T-helper 1 cell treated with Interleukin-12 subunit alpha and Interleukin-12 subunit beta and Interleukin-4 antibody, amounts not matched to agents 30 μg/mL and 1 μg/mL, for 36 hours (primary cell): Measurements from ENCODE around the gene NFILZ.
"Not testable (repeated sequence)": the region's sequence is repeated elsewhere in the genome, so short reads cannot be mapped to it uniquely, and the experiment has no call there.

Experiments used
- H3K27ac Mint-ChIP-seq: one replicate; pipeline ENCODE4 v1.8.0; 2021; ENCODE audit warnings: mild to moderate bottlenecking, mixed read lengths
- H3K27me3 Mint-ChIP-seq: one replicate; pipeline ENCODE4 v1.8.0; 2021; ENCODE audit warnings: low read depth, mixed read lengths
- H3K36me3 Mint-ChIP-seq: one replicate; pipeline ENCODE4 v1.8.0; 2021; ENCODE audit warnings: low read depth, mixed read lengths
- H3K4me1 Mint-ChIP-seq: one replicate; pipeline ENCODE4 v1.8.0; 2021; ENCODE audit warnings: low read depth, mixed read lengths
- H3K4me3 Mint-ChIP-seq: one replicate; pipeline ENCODE4 v1.8.0; 2021; ENCODE audit warnings: mild to moderate bottlenecking, moderate library complexity, mixed read lengths
- H3K9me3 Mint-ChIP-seq: one replicate; pipeline ENCODE4 v1.8.0; 2021; ENCODE audit warnings: mixed read lengths

Gene NFILZ

DNA sequence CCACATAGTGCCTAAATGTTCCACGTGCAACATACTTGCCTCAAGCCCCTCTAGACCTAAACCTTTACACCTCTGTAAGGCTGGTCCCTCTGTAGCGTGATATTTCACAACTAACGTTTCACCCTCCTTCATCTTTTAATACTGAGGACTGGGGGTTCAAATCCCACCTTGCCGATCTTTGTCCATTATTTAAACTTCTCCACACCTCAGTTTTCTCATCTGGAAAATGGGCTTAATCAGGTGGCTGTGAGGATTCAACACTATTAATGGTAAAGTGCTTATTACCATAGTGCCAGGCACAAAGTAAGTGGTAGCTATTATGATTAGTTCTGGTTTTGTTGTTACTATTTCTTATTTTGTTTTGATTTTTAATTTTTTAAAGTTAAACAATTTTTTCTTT is 12.4 kb upstream of the NFILZ start:
- Mint-ChIP-seq H3K9me3 (no peaks in the 10 kb centered on the region), H3K4me1 (peaks cover 4% of the 10 kb centered on the region), H3K27me3 (peaks cover 4% of the 10 kb centered on the region), H3K36me3 (no peaks in the 10 kb centered on the region), H3K27ac (no peak overlapping the region), H3K4me3 (no peak overlapping the region)

GRCh38 chr19:8618751-8619150 is 11.7 kb upstream of the NFILZ start:
- Mint-ChIP-seq H3K27me3 (peaks cover 4% of the 10 kb centered on the region), H3K36me3 (no peaks in the 10 kb centered on the region), H3K4me3 (no peak overlapping the region), H3K27ac (no peak overlapping the region), H3K4me1 (peaks cover 4% of the 10 kb centered on the region), H3K9me3 (no peaks in the 10 kb centered on the region)

GRCh38 chr19:8622886-8623285 is 7.5 kb upstream of the NFILZ start:
- not testable (repeated sequence) for H3K36me3 Mint-ChIP-seq, H3K27ac Mint-ChIP-seq, H3K9me3 Mint-ChIP-seq, H3K4me1 Mint-ChIP-seq, H3K4me3 Mint-ChIP-seq, H3K27me3 Mint-ChIP-seq

- no peaks in the 10 kb centered on the region for H3K4me1 Mint-ChIP-seq
- no peak overlapping the region for H3K27ac Mint-ChIP-seq
- H3K9me3 Mint-ChIP-seq, result no peaks in the 10 kb centered on the region
- no peak overlapping the region for H3K4me3 Mint-ChIP-seq
- H3K27me3 Mint-ChIP-seq, result no peaks in the 10 kb centered on the region
- no peaks in the 10 kb centered on the region for H3K36me3 Mint-ChIP-seq
These were observed 3.6 kb upstream of the NFILZ start for GRCh38 chr19:8626842-8627241.

DNA sequence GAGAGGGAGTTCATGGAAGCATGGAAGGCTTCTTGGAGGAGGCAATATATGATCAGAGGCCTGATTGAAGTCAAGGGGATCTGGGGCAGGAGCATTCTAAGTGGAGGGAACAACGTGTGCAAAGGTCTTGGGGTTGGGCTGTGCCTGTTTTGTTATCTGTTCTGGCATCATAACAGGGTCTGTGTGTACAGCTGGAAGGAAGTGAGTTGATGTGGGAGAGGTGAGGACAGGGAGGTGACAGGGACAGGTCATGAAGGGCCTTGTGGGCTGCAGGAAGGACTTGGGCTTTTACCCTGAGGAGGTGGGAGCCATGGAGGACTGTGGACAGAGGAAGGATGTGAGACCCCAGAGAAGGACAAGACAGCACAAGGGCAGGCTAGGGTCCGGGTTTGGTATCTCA is 1.2 kb upstream of the NFILZ start:
- H3K27ac Mint-ChIP-seq, result no peak overlapping the region
- no peaks in the 10 kb centered on the region for H3K27me3 Mint-ChIP-seq
- H3K36me3 Mint-ChIP-seq, result no peaks in the 10 kb centered on the region
- no peak overlapping the region for H3K4me3 Mint-ChIP-seq
- no peaks in the 10 kb centered on the region for H3K9me3 Mint-ChIP-seq
- H3K4me1 Mint-ChIP-seq, result no peaks in the 10 kb centered on the region

DNA sequence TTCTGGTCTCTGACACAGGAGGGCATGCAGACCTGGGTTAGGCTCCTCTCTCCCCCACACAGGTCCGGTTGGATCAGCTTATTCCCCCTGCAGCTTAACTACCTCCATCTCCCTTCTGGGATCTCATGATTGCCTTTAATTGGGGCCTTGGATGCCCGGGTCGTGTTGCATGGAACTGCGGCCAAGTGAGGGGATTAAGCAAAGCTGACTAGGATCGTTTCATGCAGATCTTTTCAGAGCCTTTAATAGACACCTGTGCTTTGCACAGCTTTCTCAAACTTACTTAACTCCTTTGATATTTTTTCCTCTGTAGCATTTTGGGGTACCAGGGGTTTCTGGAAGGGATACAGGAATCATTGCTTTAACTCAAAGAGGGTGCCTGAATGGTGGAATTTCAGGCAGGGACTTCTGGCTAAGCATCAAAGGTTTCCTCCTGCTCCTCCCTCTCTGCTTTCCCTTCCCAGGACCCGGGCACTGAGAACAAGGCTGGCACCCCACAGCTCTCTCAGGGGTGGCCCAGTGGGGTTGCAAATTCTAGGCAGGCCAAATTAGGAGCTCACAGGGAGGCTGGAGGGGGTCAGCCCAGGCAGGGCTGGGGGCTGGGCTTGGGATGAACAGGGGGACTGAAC is 477 bp downstream of the NFILZ start:
- H3K36me3 Mint-ChIP-seq, result no peaks in the 10 kb centered on the region
- no peak overlapping the region for H3K27ac Mint-ChIP-seq
- no peak overlapping the region for H3K4me3 Mint-ChIP-seq

DNA sequence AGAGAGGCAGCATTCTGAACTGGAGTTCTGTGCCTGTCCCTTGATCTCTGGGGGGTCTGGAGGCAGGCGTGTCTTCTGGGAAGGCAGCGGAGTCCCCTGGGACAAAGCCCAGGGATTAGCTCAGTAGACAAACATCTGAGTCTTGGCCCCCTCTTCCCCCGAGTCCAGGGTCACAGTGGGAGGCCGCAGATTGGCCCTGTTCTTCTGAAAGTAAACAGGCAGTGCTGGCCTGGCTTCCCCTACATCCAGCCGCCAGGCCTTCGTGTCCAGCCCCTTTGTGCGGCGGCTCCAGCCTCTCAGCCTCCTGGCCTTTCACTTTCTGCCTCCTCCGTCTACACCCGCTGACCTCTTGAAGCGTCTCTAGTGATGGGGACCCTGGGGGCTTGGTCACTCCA is 989 bp downstream of the NFILZ start:
- Mint-ChIP-seq H3K9me3 (no peaks in the 10 kb centered on the region), H3K27me3 (no peaks in the 10 kb centered on the region)

More for the DNA sequence above, 477 bp downstream of the NFILZ start:
- H3K9me3 Mint-ChIP-seq, result no peaks in the 10 kb centered on the region
- H3K4me1 Mint-ChIP-seq, result no peaks in the 10 kb centered on the region
- H3K27me3 Mint-ChIP-seq, result no peaks in the 10 kb centered on the region

GRCh38 chr19:8635422-8635821 is 5.0 kb downstream of the NFILZ start:
- Mint-ChIP-seq H3K27me3 (peaks cover 3% of the 10 kb centered on the region), H3K9me3 (no peaks in the 10 kb centered on the region), H3K4me1 (no peaks in the 10 kb centered on the region), H3K4me3 (no peak overlapping the region), H3K36me3 (no peaks in the 10 kb centered on the region), H3K27ac (no peak overlapping the region)

More for the DNA sequence above, 989 bp downstream of the NFILZ start:
- Mint-ChIP-seq H3K4me3 (no peak overlapping the region), H3K27ac (no peak overlapping the region), H3K36me3 (no peaks in the 10 kb centered on the region), H3K4me1 (no peaks in the 10 kb centered on the region)

- not testable (repeated sequence) for H3K27me3 Mint-ChIP-seq
These were observed 6.6 kb downstream of the NFILZ start for GRCh38 chr19:8637070-8637469.

DNA sequence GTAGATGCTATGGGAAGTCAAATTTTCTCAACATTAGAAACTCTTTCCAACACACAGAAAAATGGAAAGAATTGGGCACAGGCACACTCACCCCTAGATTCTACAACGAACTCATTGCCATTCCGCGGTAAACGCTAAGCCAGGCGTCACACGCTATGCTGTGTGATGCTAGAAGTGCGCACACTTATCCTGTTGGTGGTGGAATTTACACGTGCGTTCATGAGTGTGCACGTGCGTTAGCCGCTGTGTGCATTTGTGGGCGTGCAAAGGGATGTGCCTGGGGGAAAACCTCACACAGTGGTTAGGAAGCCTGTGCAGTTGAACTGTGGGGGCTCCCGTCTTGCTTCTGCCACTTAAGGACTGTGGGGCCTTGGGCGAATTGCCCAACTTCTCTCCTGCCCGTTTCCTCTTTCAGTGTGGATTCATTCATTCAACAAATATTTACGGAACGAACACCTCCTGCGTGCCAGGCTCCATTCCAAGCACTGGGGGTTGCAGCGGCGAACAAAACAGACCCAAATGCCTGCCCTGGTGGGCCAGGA is 7.7 kb downstream of the NFILZ start:
- Mint-ChIP-seq H3K4me3 (no peak overlapping the region), H3K36me3 (no peaks in the 10 kb centered on the region), H3K27ac (no peak overlapping the region), H3K27me3 (peaks cover 8% of the 10 kb centered on the region), H3K4me1 (no peaks in the 10 kb centered on the region), H3K9me3 (peaks cover 9% of the 10 kb centered on the region)

More at GRCh38 chr19:8637070-8637469, 6.6 kb downstream of the NFILZ start:
- H3K9me3 Mint-ChIP-seq, H3K4me3 Mint-ChIP-seq, H3K4me1 Mint-ChIP-seq, H3K27ac Mint-ChIP-seq, H3K36me3 Mint-ChIP-seq: not testable (repeated sequence)

DNA sequence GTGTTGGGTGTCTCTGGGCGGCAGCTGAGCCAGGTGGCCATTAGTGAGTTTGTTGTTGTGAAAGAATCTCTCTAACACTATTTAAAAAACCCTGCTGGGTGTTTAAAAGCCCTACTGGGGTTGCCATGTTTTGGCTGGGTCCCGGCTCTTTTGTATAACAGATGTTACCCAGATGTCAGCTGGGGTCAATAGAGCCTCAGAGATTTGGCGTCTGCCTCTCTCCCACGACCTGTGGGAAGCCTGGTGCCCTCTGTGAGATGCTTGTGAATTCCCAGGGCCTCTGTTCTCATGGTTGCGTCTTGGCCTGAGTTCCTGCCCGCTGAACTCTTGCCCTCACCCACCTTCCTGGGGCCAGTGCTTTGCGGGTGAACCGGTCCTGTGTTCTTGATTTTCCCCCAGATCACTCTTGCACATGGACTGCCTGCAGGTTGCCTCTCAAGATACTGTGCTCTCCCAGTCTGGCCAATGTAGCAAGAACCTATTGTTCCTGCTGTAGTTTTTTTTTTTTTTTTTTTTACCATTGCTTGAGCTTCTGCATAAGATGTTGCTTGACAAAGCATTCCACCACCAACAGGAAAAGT is 9.5 kb downstream of the NFILZ start:
- H3K27ac Mint-ChIP-seq, result no peak overlapping the region
- peaks cover 8% of the 10 kb centered on the region for H3K27me3 Mint-ChIP-seq
- H3K4me1 Mint-ChIP-seq, result no peaks in the 10 kb centered on the region
- no peaks in the 10 kb centered on the region for H3K36me3 Mint-ChIP-seq
- no peak overlapping the region for H3K4me3 Mint-ChIP-seq
- peaks cover 9% of the 10 kb centered on the region for H3K9me3 Mint-ChIP-seq

DNA sequence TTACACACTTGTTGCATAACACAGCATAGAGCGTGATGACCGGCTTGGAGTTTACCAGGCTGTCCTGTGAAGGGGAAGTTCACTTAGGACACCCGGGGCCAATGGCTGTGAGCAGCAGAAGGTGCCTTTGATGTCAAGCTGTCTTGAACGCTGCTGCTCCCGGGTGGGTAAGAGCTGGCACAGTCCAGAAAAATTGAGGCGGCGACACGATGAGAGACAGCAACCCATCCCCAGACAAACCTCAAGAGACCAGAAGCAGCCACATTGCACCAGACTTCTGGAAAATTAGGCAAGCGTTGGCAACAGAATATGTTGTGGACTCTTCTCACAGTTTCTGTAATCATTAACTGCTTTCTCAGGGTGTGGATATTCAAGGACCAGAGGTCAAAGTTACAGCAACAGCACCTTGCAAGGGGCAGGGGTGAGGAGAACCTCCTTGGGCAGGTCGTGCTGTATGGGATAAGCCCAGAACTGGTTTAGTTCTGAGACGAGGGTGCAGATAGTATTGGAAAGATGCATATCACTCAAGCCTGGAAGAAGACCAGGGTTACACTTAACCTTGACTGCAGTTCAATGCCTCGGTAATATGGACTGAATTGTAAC is 10.1 kb downstream of the NFILZ start:
- no peak overlapping the region for H3K27ac Mint-ChIP-seq
- no peaks in the 10 kb centered on the region for H3K4me1 Mint-ChIP-seq
- H3K4me3 Mint-ChIP-seq, result no peak overlapping the region
- no peaks in the 10 kb centered on the region for H3K36me3 Mint-ChIP-seq
- peaks cover 9% of the 10 kb centered on the region for H3K9me3 Mint-ChIP-seq
- H3K27me3 Mint-ChIP-seq, result peaks cover 10% of the 10 kb centered on the region

DNA sequence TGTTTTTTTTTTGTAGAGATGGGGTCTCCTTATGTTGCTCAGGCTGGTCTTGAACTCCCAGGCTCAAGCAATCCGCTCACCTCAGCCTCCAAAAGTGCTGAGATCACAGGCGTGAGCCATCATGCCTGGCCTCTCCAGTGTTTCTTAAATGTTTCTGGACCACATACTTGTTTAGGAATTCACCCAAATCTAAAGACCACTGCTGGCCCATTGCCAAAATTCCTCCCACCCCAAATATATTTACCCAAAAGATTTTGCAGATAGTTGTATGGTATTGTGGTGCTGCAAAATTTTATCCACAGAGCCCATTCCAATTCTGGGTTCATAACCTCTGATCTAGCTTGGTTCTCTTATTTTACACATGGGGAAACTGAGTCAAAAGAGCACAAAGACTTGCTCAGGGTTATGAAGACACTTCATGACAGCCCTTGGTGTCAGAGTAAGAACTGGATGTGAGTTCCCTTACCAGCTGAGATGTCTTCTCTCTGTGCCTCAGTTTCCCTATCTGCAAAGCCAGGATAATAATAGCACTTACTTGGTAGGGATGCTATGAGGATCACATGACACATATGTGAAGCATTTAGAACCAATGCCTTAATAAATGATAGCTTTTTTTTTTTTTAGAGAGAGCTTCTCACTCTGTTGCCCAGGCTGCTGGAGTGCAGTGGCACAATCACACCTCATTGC is 10.9 kb downstream of the NFILZ start:
- Mint-ChIP-seq H3K27ac (no peak overlapping the region), H3K36me3 (no peaks in the 10 kb centered on the region), H3K27me3 (peaks cover 11% of the 10 kb centered on the region), H3K4me1 (no peaks in the 10 kb centered on the region), H3K9me3 (peaks cover 9% of the 10 kb centered on the region), H3K4me3 (no peak overlapping the region)

DNA sequence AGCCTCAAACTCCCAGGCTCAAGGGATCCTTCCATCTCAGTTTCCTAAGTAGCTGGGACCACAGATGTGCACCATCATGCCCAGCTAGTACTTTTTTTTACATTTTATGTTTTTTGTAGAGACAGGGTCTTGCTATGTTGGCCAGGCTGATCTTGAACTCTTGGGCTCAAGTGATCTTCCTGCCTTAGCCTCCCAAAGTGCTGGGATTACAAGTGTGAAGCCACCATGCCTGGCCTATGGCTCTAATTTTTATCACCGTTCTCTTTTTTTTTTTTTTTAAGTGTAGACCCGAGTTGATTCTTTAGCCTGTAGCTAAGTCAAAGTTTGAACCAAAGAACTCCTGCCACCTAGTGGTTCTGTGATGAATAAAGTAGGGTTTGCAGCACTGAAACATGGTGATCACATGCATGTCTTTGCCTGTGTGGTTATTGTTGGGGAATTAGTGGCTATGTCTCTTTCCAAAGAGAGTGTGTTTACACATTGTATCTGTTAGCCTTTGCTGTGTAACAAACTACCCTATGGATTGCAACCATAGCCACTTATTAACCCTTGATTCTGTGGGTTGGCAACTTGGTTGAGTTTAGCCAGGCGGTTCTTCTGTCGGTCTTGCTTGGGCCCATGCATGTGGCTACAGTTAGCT is 11.6 kb downstream of the NFILZ start:
- Mint-ChIP-seq H3K36me3 (no peaks in the 10 kb centered on the region), H3K4me1 (no peaks in the 10 kb centered on the region), H3K27me3 (peaks cover 12% of the 10 kb centered on the region), H3K27ac (no peak overlapping the region), H3K9me3 (peaks cover 9% of the 10 kb centered on the region), H3K4me3 (no peak overlapping the region)
